22Rv1 (cell line): Measurements from ENCODE around the gene TP73.

Source experiments
- H3K27ac ChIP-seq: fragments of 450-650 bp; 2 replicates; pipeline ENCODE4 v1.5.1; 2017
- ZFX ChIP-seq: fragments of 450-650 bp; IDR thresholded peaks from 2 replicates; pipeline ENCODE4 v1.6.1; 2017; ENCODE audit warnings: antibody characterized with exemption, borderline replicate concordance
- TF ChIP-seq, protein P1 (sequence below): fragments of 450-650 bp; IDR thresholded peaks from 2 replicates; pipeline ENCODE4 v1.5.1; 2017; ENCODE audit warnings: mild to moderate bottlenecking

TP73 gene

DNA sequence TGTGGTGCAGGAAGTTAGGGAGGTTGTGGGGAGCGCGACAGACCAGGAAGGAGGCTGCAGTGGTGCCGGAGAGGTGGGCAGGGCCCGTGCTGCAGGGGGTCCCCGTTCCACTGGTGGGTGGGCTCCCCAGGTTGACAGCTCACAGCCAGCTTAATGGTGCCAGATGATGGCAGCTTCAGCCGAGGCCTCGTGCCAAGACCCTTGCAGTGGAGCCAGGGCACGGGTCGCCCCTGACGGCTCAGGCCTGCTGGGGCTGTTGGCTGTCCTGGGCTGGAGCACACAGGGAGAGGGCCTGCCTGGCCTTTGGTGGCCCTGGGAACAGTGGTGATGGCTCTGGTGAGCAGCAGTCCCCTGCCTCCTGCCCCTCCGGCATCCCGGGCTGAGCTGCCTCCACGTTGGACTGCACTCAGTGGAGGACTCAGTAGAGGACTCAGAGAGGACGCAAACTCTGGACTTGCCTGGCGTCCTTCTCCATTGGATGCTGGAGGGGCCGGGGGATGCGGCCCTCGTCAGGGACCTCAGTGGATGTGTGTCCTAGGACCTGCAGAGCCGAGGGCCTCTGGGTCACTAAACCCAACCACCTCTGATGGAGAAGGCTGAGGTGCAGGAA lies 53.1 kb downstream of the TP73 start:
- TF ChIP-seq, protein P1, sequence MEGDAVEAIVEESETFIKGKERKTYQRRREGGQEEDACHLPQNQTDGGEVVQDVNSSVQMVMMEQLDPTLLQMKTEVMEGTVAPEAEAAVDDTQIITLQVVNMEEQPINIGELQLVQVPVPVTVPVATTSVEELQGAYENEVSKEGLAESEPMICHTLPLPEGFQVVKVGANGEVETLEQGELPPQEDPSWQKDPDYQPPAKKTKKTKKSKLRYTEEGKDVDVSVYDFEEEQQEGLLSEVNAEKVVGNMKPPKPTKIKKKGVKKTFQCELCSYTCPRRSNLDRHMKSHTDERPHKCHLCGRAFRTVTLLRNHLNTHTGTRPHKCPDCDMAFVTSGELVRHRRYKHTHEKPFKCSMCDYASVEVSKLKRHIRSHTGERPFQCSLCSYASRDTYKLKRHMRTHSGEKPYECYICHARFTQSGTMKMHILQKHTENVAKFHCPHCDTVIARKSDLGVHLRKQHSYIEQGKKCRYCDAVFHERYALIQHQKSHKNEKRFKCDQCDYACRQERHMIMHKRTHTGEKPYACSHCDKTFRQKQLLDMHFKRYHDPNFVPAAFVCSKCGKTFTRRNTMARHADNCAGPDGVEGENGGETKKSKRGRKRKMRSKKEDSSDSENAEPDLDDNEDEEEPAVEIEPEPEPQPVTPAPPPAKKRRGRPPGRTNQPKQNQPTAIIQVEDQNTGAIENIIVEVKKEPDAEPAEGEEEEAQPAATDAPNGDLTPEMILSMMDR, result no peak
- no peak for TF ChIP-seq ZFX
- no peak overlapping the region for H3K27ac ChIP-seq

DNA sequence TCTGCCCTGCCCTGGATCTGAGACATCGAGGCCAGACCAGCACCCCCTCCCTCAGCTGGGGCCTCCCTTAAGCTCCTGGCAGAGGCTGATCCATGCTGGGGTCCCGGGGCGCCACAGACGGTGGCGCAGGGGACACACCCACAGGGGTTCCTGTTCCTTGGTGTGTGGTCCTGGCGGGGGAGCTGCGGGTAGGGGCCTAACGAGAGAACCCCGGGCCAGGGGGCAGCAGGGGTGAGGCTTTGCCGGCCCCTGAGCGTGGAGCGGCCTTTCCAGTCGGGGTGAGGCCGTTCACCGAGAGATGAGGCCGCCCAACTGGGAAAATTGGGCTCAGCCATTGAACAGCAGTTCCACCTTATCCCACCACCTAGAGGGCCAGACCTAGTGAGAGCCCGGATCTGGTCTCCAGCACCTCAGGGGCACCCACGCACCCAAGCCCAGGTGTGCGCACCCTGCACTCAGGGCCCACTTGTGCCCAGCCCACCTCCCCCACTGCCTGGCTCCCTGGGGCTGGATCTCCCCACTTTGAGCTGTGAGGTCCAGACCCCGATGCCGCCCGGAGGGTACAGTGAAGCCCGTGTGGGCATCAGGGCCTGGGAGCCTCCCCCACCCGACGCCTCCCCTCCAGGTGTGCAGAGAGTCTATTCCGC lies 54.5 kb downstream of the TP73 start:
- no peak for TF ChIP-seq ZFX
- TF ChIP-seq, protein P1, result no peak
- H3K27ac ChIP-seq, result no peak overlapping the region

DNA sequence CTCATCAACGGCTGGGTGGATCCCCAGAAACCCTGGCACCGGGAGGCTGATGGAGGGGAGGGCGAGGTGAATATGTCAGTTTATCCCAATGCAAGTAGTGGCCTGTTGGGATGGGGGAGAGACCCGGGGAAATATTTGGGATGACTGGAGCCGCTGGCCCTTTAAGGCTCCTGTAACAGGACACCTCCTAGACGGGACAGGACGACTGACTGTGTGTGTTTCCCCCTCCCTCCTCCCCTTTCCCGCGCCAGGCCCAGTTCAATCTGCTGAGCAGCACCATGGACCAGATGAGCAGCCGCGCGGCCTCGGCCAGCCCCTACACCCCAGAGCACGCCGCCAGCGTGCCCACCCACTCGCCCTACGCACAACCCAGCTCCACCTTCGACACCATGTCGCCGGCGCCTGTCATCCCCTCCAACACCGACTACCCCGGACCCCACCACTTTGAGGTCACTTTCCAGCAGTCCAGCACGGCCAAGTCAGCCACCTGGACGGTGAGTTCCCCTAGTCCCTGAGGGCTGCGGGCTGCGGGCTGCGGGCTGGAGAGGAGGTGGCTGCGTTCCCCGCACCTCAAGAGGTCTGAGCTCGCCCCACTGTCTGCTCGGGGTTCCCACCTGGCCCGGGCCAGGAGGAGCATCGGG lies 55.1 kb downstream of the TP73 start:
- H3K27ac ChIP-seq, result no peak overlapping the region
- TF ChIP-seq, protein P1, result no peak
- no peak for TF ChIP-seq ZFX

DNA sequence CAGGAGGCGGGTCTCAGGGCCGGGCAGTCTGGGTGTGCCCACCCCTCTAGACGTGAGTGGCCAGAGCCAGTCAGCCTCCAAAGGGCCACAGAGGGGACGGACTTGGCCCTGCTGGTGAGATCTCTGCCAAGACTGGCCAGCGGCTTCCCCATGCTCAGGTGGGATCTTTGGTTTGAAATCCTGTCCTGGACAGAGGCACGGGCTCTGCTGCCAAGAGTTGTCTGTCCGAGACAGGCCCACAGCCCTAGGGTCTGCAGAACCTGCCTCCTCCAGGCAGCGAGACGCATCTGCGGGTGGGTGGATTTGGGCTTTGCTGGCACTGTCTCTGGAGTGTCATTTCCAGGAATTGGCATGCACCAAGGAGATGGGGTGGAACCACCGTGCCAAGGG lies 55.6 kb downstream of the TP73 start:
- TF ChIP-seq, protein P1, result no peak
- no peak for TF ChIP-seq ZFX
- H3K27ac ChIP-seq, result no peak overlapping the region

DNA sequence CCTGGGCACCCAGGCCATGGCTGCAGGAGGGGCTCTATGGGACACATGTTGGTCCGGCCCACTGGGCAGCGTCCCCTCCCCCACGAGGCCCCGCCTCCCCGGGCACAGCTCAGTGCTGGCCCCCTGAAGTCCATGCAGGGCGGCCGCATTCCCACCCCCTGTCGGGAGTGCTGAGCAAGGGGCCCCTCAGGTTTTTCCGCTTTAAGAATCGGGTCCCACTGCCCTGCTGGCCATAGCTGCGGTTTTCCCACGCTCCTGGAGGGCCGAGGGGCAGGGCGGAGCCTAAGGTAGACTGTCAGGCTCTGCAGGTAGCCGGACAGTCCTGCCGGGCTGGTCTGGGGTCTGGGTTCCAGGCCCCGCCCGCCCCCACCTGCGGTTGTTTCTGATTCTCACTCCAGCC lies 56.5 kb downstream of the TP73 start:
- no peak for TF ChIP-seq ZFX
- TF ChIP-seq, protein P1, result no peak
- H3K27ac ChIP-seq, result no peak overlapping the region

DNA sequence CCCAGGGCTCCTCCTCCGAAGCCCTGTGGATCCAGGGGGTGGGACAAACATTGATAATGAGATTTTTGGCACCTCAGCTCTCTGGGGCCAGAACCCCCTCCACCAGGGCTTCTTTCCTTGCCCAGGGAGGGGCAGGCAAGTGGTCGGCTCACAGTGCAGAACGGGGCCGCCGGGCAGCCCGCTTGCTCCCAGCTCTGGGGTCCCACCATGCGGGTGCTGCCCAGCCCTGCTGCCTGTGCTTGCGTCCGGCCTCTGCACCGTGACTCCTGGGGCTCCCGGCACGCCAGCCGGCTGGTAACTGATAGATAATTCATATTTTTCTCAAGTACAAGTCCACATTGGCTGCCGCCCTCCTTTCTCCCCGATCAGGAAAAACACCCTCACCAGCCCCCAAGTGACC lies 57.9 kb downstream of the TP73 start:
- no peak overlapping the region for H3K27ac ChIP-seq
- TF ChIP-seq ZFX, result no peak
- TF ChIP-seq, protein P1, result no peak

DNA sequence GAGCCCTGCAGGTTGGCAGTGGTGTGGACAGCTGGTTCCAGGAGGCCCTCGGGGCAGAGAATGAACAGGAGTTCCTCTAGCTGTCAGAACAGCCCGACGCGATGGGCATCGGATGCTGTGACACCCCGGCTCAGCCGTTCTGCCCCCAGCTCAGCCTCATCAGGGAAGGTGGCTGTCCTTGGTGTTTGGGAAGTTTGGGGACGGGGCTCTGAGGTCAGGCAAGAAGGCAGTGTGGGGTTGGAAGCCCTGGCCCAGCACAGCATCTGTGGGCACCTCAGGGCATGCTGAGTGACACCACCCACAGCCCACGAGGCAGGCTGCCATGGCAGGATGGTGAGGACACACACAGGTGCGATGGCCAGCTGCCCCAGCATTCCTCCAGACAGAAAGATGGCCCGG lies 59.1 kb downstream of the TP73 start:
- TF ChIP-seq, protein P1, result no peak
- TF ChIP-seq ZFX, result no peak
- no peak overlapping the region for H3K27ac ChIP-seq
